Hepatocyte (in vitro differentiated cells): ENCODE measurements around the gene XYLT1.

Experiments
- CTCF ChIP-seq: fragments of 200-600 bp; sonication (generic); IDR thresholded peaks from 2 replicates; pipeline ENCODE4 v1.5.1; 2016; ENCODE audit warnings: antibody characterized with exemption, mild to moderate bottlenecking; ENCODE audit not compliant: poor library complexity
- EZH2 ChIP-seq: fragments of 200-600 bp; sonication (generic); IDR thresholded peaks from 2 replicates; pipeline ENCODE4 v1.6.1; 2016; ENCODE audit warnings: antibody characterized with exemption, mild to moderate bottlenecking, borderline replicate concordance

DNA sequence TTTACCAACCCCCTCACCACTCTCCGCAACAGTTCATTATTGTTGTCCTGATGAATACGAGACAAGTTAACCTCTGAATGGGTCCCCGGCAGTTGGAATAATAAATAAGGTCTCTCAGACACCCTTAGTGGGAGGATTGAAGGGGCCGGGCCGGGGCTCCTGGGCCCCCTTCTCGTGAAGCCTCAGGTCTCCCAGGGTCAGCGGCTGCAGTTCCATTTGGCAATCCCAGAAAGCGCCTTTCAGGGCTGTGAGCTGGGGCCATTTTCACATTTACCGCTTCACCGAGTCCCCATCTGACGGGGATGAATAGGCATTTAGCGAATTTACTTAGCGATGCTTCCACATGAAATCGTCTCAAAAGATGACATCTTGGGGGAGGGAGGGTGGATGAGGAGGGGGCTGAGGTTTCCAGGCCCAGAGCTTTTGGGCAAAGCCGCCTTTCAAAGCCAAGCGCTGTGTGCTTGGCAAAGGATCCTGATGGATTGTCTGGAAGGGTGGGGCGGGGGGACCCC lies 309.8 kb downstream of the XYLT1 start:
- TF ChIP-seq CTCF: no peak
- no peak for TF ChIP-seq EZH2
